Astrocyte (in vitro differentiated cells and primary cell): ENCODE results near the gene CFL1. TPM values are rescaled to one million over a fixed set of nuclear protein-coding genes. Genes with fewer than 3 reads are reported as not detected.
A peak's percentile ranks its signal among the peaks of the same experiment; 100 is the strongest.

Experiments used
- DNase-seq: peaks from one replicate; pipeline ENCODE4 v3.0.0-alpha.2; 2010; ENCODE audit warnings: low read depth
- FAIRE-seq: peaks from 2 replicates; lab custom pipeline; 2011; peaks lifted over from hg19 to GRCh38; lab: Jason Lieb, UNC
- H2AFZ ChIP-seq: 2 replicates; pipeline ENCODE4 v1.6.0; 2012; ENCODE audit warnings: low read depth, low read length, inconsistent platforms
- H3K27ac ChIP-seq: 2 replicates; pipeline ENCODE4 v1.5.1; 2011; ENCODE audit warnings: low read depth, low read length, inconsistent platforms
- H3K27me3 ChIP-seq: 2 replicates; pipeline ENCODE4 v1.6.0; 2011; ENCODE audit warnings: low read length, inconsistent platforms; ENCODE audit not compliant: insufficient read depth
- H3K36me3 ChIP-seq: 2 replicates; pipeline ENCODE4 v1.5.1; 2011; ENCODE audit warnings: low read length, inconsistent platforms; ENCODE audit not compliant: insufficient read depth
- H3K4me1 ChIP-seq: 2 replicates; pipeline ENCODE4 v1.5.1; 2011; ENCODE audit warnings: low read length, inconsistent platforms; ENCODE audit not compliant: insufficient read depth
- H3K4me2 ChIP-seq: 2 replicates; pipeline ENCODE4 v1.6.0; 2012; ENCODE audit warnings: low read length, inconsistent platforms
- H3K4me3 ChIP-seq: 2 replicates; pipeline ENCODE4 v1.5.1; 2011; ENCODE audit warnings: low read depth, mild to moderate bottlenecking, low read length, inconsistent platforms; ENCODE audit not compliant: insufficient read depth
- H3K79me2 ChIP-seq: 2 replicates; pipeline ENCODE4 v1.6.0; 2012; ENCODE audit warnings: mild to moderate bottlenecking, low read length, inconsistent platforms; ENCODE audit not compliant: insufficient read depth
- H3K9ac ChIP-seq: 2 replicates; pipeline ENCODE4 v1.6.0; 2012; ENCODE audit warnings: mild to moderate bottlenecking, low read length, inconsistent platforms
- H3K9me3 ChIP-seq: 2 replicates; pipeline ENCODE4 v1.5.1; 2012; ENCODE audit warnings: low read depth, mild to moderate bottlenecking, low read length, inconsistent platforms; ENCODE audit not compliant: insufficient read depth
- H4K20me1 ChIP-seq: 2 replicates; pipeline ENCODE4 v1.6.0; 2012; ENCODE audit warnings: low read length, inconsistent platforms; ENCODE audit not compliant: insufficient read depth
- H3K27ac Mint-ChIP-seq: one replicate; pipeline ENCODE4 v1.8.0; 2021; ENCODE audit warnings: mild to moderate bottlenecking, mixed read lengths; ENCODE audit not compliant: unreplicated experiment
- H3K27me3 Mint-ChIP-seq: one replicate; pipeline ENCODE4 v1.8.0; 2021; ENCODE audit warnings: low read depth, mixed read lengths; ENCODE audit not compliant: unreplicated experiment
- H3K36me3 Mint-ChIP-seq: one replicate; pipeline ENCODE4 v1.8.0; 2021; ENCODE audit warnings: low read depth, mixed read lengths; ENCODE audit not compliant: unreplicated experiment
- H3K4me1 Mint-ChIP-seq: one replicate; pipeline ENCODE4 v1.8.0; 2021; ENCODE audit warnings: low read depth, mixed read lengths; ENCODE audit not compliant: unreplicated experiment
- H3K4me3 Mint-ChIP-seq: one replicate; pipeline ENCODE4 v1.8.0; 2021; ENCODE audit warnings: mild to moderate bottlenecking, moderate library complexity, mixed read lengths; ENCODE audit not compliant: unreplicated experiment
- H3K9me3 Mint-ChIP-seq: one replicate; pipeline ENCODE4 v1.8.0; 2021; ENCODE audit warnings: mild to moderate bottlenecking, mixed read lengths; ENCODE audit not compliant: unreplicated experiment
- EZH2 ChIP-seq: IDR thresholded peaks from 2 replicates; pipeline ENCODE4 v1.6.1; 2012; ENCODE audit warnings: mild to moderate bottlenecking, low read length, inconsistent platforms; ENCODE audit not compliant: insufficient read depth
- total RNA-seq: library from RNA; stranded (reverse); gene quantifications from 2 replicates; pipeline ENCODE4 v1.2.1, GENCODE V29; 2021
- TF ChIP-seq, protein P1 (sequence below): IDR thresholded peaks from 2 replicates; pipeline ENCODE4 v1.5.1; 2011; ENCODE audit warnings: low read depth, mild to moderate bottlenecking, inconsistent platforms, low read length, moderate library complexity; ENCODE audit not compliant: insufficient read depth

CFL1 gene
- total RNA-seq, 1 donor from 2014 or later = 1,931 TPM

DNA sequence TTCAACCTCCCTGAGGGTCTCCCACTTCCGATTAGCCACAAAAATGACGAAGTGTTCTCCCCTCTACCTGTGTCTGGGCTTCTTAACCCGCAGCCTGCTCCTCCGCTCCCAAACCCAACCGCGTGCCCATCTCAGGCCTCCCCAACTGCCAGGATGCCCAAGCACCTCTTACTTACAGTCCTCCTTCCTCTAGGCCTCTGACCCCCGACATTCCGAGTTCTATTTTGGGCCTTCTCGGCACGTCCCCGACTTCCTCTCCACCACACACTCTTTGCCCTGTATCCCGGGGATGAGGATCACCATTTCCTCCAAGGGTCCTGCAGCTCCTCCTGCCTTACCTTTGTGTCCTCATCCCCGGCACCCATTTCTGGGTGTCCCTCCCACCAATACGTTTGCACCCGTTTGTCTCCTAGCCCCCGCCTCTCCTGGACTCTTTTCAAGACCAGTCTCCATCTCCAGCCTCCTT lies 1.9 kb upstream of the CFL1 start:
- peaks cover 48% of the 10 kb centered on the region for H3K4me1 ChIP-seq
- H3K27me3 ChIP-seq = no peaks in the 10 kb centered on the region
- no peaks in the 10 kb centered on the region for H3K9me3 ChIP-seq
- peak overlapping the region; percentile 89 for H3K9ac ChIP-seq
- peak overlapping the region; percentile 2 for H2AFZ ChIP-seq
- no peaks in the 10 kb centered on the region for H3K9me3 Mint-ChIP-seq
- peak overlapping the region; percentile 99 for H3K27ac Mint-ChIP-seq
- peak overlapping the region; percentile 98 for H3K4me3 ChIP-seq
- peaks cover 26% of the 10 kb centered on the region for H3K4me1 Mint-ChIP-seq
- no peaks in the 10 kb centered on the region for H3K27me3 Mint-ChIP-seq
- H4K20me1 ChIP-seq = peaks cover 62% of the 10 kb centered on the region
- DNase-seq (no peak), FAIRE-seq (no peak)
- H3K36me3 Mint-ChIP-seq = peaks cover 21% of the 10 kb centered on the region
- H3K79me2 ChIP-seq = peaks cover 74% of the 10 kb centered on the region
- H3K4me2 ChIP-seq = peak overlapping the region; percentile 96
- peak overlapping the region; percentile 74 for H3K27ac ChIP-seq
- H3K4me3 Mint-ChIP-seq = peak overlapping the region; percentile 96
- H3K36me3 ChIP-seq = peaks cover 36% of the 10 kb centered on the region
- no peak for TF ChIP-seq EZH2
- TF ChIP-seq, protein P1, sequence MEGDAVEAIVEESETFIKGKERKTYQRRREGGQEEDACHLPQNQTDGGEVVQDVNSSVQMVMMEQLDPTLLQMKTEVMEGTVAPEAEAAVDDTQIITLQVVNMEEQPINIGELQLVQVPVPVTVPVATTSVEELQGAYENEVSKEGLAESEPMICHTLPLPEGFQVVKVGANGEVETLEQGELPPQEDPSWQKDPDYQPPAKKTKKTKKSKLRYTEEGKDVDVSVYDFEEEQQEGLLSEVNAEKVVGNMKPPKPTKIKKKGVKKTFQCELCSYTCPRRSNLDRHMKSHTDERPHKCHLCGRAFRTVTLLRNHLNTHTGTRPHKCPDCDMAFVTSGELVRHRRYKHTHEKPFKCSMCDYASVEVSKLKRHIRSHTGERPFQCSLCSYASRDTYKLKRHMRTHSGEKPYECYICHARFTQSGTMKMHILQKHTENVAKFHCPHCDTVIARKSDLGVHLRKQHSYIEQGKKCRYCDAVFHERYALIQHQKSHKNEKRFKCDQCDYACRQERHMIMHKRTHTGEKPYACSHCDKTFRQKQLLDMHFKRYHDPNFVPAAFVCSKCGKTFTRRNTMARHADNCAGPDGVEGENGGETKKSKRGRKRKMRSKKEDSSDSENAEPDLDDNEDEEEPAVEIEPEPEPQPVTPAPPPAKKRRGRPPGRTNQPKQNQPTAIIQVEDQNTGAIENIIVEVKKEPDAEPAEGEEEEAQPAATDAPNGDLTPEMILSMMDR = no peak

DNA sequence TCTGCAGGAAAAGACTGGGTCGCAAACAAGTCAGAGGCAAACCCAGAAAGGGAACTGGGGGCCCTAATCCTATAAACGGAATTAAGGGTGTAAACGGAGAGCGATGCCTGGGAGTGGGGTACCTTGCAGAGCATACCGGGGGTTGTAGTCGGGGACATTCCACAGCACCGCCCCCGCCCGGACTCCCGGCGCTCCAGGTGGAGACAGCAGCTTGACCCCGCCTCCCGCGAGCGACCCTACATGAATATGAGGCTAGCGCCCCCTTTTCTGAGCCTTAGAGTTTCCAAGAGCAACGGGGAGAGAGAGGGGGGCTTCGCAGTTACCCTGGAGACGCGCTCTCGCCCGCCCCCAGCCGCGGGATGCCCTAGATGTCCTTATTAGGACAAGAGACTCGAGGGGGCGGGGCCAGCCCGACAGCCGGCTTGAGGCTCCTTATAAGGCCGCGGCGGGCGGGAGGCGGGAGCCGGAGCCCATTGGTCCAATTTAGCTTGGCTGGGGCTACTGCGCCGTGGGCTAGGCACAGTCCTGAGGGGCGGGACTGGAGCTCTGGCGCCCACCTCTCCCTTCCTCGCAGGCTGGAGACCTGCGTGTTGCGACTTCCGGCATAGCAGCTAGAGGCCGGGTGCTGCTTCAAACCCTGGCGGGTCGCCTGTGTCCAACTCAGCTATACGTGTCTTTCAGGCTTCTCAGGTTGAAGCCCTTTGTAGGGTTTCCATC lies 1.3 kb upstream of the CFL1 start:
- peak overlapping the region; percentile 89 for H3K9ac ChIP-seq
- Mint-ChIP-seq H3K4me3 (peak overlapping the region; percentile 96), H3K27ac (peak overlapping the region; percentile 99), H3K36me3 (peaks cover 26% of the 10 kb centered on the region), H3K4me1 (peaks cover 32% of the 10 kb centered on the region), H3K9me3 (no peaks in the 10 kb centered on the region), H3K27me3 (no peaks in the 10 kb centered on the region)
- H3K4me3 ChIP-seq = peak overlapping the region; percentile 98
- DNase-seq = peak; percentile 96
- no peaks in the 10 kb centered on the region for H3K27me3 ChIP-seq
- H3K27ac ChIP-seq = peak overlapping the region; percentile 74
- H3K4me2 ChIP-seq = peak overlapping the region; percentile 96
- peaks cover 48% of the 10 kb centered on the region for H3K4me1 ChIP-seq
- no peaks in the 10 kb centered on the region for H3K9me3 ChIP-seq
- FAIRE-seq = no peak
- TF ChIP-seq EZH2 = no peak
- TF ChIP-seq, protein P1 = no peak
- H4K20me1 ChIP-seq = peaks cover 62% of the 10 kb centered on the region
- peaks cover 75% of the 10 kb centered on the region for H3K79me2 ChIP-seq
- H3K36me3 ChIP-seq = peaks cover 38% of the 10 kb centered on the region
- peak overlapping the region; percentile 2 for H2AFZ ChIP-seq

DNA sequence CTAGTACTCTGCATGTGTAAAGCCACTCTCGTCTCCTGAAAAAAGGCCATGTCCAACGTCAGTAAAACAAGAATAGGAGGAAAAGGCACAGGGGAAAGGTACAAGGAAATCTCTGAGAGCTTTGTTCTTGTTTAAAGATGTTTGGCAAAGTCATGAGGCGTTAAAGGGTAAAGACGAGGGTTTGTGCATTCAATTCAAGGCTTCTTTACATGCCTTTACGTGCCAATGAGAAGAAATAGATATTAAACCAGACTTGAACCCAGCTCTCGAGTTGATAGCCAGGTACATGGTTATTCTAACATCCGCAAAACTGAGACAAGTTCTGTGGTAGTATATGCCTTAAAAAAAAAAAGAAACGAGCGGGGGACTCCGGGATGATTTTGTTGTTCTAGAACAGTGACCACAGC lies 704 bp upstream of the CFL1 start:
- Histone ChIP-seq H3K9me3 (no peaks in the 10 kb centered on the region), H3K27ac (peak overlapping the region; percentile 65), H3K4me1 (peaks cover 48% of the 10 kb centered on the region), H3K36me3 (peaks cover 38% of the 10 kb centered on the region), H3K4me2 (peak overlapping the region; percentile 96), H2AFZ (peak overlapping the region; percentile 7), H3K4me3 (peak overlapping the region; percentile 98), H3K27me3 (no peaks in the 10 kb centered on the region), H3K9ac (peak overlapping the region; percentile 89), H4K20me1 (peaks cover 62% of the 10 kb centered on the region), H3K79me2 (peaks cover 76% of the 10 kb centered on the region)
- TF ChIP-seq, protein P1 = no peak
- TF ChIP-seq EZH2 = no peak
- H3K36me3 Mint-ChIP-seq = peaks cover 29% of the 10 kb centered on the region
- H3K27ac Mint-ChIP-seq = peak overlapping the region; percentile 99
- DNase-seq = no peak
- H3K4me1 Mint-ChIP-seq = peaks cover 38% of the 10 kb centered on the region
- no peaks in the 10 kb centered on the region for H3K27me3 Mint-ChIP-seq
- H3K4me3 Mint-ChIP-seq = peak overlapping the region; percentile 96
- no peaks in the 10 kb centered on the region for H3K9me3 Mint-ChIP-seq
- no peak for FAIRE-seq
